Uterus (tissue), 2 donors: ENCODE measurements around the gene STK38.

Source experiments
- CTCF ChIP-seq, 4 experiments: fragments of 200-600 bp in 2 of 4; fragments of 450-650 bp in 2 of 4; sonication (generic) in 2 of 4; IDR thresholded peaks; one replicate each; pipeline ENCODE4 v1.5.1; 2016 to 2019; ENCODE audit warnings: antibody characterized with exemption in 4 of 4, mild to moderate bottlenecking in 2 of 4, moderate library complexity in 1 of 4
- POLR2A ChIP-seq, 2 donors: fragments of 450-650 bp; IDR thresholded peaks; one replicate each; pipeline ENCODE4 v1.6.1; 2016; ENCODE audit warnings: antibody characterized with exemption in 2 of 2, mild to moderate bottlenecking in 1 of 2, moderate library complexity in 1 of 2

GRCh38 chr6:36506611-36507010 lies 40.7 kb downstream of the STK38 start:
- no peak for TF ChIP-seq CTCF (IDR thresholded peaks at IDR 0.05)
- no peak for TF ChIP-seq POLR2A (IDR thresholded peaks at IDR 0.05)
